Common myeloid progenitor, CD34-positive (primary cell): Measurements from ENCODE around the gene ATAD3C.
A peak's percentile ranks its signal among the peaks of the same experiment; 100 is the strongest.

Experiments
- CTCF ChIA-PET: fragments of 350-600 bp; sonication (Branson Sonifier 250); formaldehyde crosslinking; loops from one replicate; lab custom pipeline; 2021; ENCODE audit warnings: antibody characterized with exemption; lab: Charles Lee
- POLR2A ChIA-PET: fragments of 350-600 bp; sonication (Branson Sonifier 250); formaldehyde crosslinking; loops from one replicate; lab custom pipeline; 2021; ENCODE audit warnings: antibody characterized with exemption; lab: Charles Lee
- DNase-seq, 3 donors: peaks; one replicate each; pipeline versions ENCODE4 v3.0.0 to v3.0.0-alpha.2; 2013
- H3K27ac ChIP-seq, 2 experiments: 1 replicate in 1 of 2; 2 replicates in 1 of 2; pipeline ENCODE4 v1.7.0; 2013; ENCODE audit warnings: inconsistent platforms in 2 of 2, low read length in 2 of 2, mild to moderate bottlenecking in 2 of 2, low read depth in 1 of 2, moderate library complexity in 1 of 2; ENCODE audit not compliant: severe bottlenecking in 2 of 2, insufficient read depth in 1 of 2, poor library complexity in 1 of 2
- H3K27me3 ChIP-seq, 5 experiments: replicated peaks in 2 of 5; 1 replicate in 3 of 5; 2 replicates in 2 of 5; pipeline versions ENCODE4 v1.6.1 to v1.7.0; 2013; ENCODE audit warnings: low read length in 4 of 5, mild to moderate bottlenecking in 2 of 5, moderate library complexity in 2 of 5, inconsistent platforms in 1 of 5; ENCODE audit not compliant: insufficient read depth in 5 of 5, control insufficient read depth in 4 of 5
- H3K36me3 ChIP-seq, 4 experiments: 1 replicate in 2 of 4; 2 replicates in 2 of 4; pipeline versions ENCODE4 v1.6.1 to v1.7.0; 2013; ENCODE audit warnings: low read length in 3 of 4, control low read depth in 1 of 4, mild to moderate bottlenecking in 1 of 4; ENCODE audit not compliant: control insufficient read depth in 4 of 4, insufficient read depth in 4 of 4
- H3K4me1 ChIP-seq, 4 experiments: 1 replicate in 3 of 4; 2 replicates in 1 of 4; pipeline versions ENCODE4 v1.6.1 to v1.7.1; 2013; ENCODE audit warnings: low read length in 3 of 4, mild to moderate bottlenecking in 3 of 4, control low read depth in 1 of 4, inconsistent platforms in 1 of 4, moderate library complexity in 1 of 4; ENCODE audit not compliant: control insufficient read depth in 4 of 4, insufficient read depth in 4 of 4; ENCODE audit errors: control extremely low read depth in 1 of 4
- H3K4me3 ChIP-seq, 7 experiments: 1 replicate in 4 of 7; 2 replicates in 3 of 7; pipeline versions ENCODE4 v1.5.1 to v1.7.0; 2013; ENCODE audit warnings: mild to moderate bottlenecking in 7 of 7, low read length in 6 of 7, moderate library complexity in 6 of 7, inconsistent platforms in 2 of 7, low read depth in 2 of 7, control low read depth in 1 of 7; ENCODE audit not compliant: insufficient read depth in 4 of 7, control insufficient read depth in 1 of 7; ENCODE audit errors: extremely low read depth in 1 of 7
- H3K9me3 ChIP-seq, 5 experiments: 1 replicate in 4 of 5; 2 replicates in 1 of 5; pipeline versions ENCODE4 v1.6.1 to v1.7.1; 2013; ENCODE audit warnings: low read length in 4 of 5, mild to moderate bottlenecking in 2 of 5, inconsistent platforms in 1 of 5, low read depth in 1 of 5, moderate library complexity in 1 of 5; ENCODE audit not compliant: control insufficient read depth in 4 of 5, insufficient read depth in 2 of 5; ENCODE audit errors: control extremely low read depth in 1 of 5
- WGBS: methylation state at CpG from one replicate; pipeline ENCODE4 v1.1.5; 2013; ENCODE audit not compliant: insufficient coverage; 5-methylcytosine and 5-hydroxymethylcytosine counted together

ATAD3C gene

DNA sequence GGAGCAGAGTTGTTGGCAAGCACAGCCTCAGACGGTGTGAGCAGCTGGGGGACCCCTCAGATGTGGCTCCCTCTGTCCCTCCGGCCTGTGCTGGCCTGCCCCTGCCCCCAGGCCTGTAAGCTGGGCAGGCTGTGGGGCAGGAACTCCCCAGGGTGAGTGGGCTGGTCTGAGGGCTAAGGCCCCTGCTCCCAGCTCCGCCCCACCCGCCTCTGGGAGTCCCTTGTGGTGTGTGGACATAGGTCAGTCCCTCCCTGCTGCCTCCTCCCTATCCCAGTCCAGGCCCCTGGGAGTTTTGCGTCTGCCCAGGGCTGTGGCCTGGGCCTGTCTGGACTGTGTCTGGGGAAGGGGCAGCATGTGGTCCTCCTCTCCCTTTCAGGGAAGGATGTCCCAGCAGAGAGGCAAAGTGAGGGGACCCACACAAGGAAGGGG lies 17.6 kb upstream of the ATAD3C start:
- DNase-seq = no peak
- H3K27me3 ChIP-seq = peaks cover 0 to 2% (median 0%) of the 10 kb centered on the region in 5 experiments
- H3K4me3 ChIP-seq = peak overlapping the region in 1 of 7 experiments; percentile 19
- H3K36me3 ChIP-seq = no peaks in the 10 kb centered on the region
- H3K4me1 ChIP-seq = peaks cover 0 to 72% (median 50%) of the 10 kb centered on the region in 4 experiments
- WGBS = 73% methylated on average over 3 of the region's 5 CpGs
- H3K27ac ChIP-seq = no peak overlapping the region
- ChIA-PET POLR2A (no interaction called here), CTCF (interaction anchor here (0.9 to 2.0 kb wide), 2 partner anchors 9 to 32 kb away, joined by 3 to 9 read pairs; no protein-coding TSS in a partner anchor)
- no peaks in the 10 kb centered on the region for H3K9me3 ChIP-seq

DNA sequence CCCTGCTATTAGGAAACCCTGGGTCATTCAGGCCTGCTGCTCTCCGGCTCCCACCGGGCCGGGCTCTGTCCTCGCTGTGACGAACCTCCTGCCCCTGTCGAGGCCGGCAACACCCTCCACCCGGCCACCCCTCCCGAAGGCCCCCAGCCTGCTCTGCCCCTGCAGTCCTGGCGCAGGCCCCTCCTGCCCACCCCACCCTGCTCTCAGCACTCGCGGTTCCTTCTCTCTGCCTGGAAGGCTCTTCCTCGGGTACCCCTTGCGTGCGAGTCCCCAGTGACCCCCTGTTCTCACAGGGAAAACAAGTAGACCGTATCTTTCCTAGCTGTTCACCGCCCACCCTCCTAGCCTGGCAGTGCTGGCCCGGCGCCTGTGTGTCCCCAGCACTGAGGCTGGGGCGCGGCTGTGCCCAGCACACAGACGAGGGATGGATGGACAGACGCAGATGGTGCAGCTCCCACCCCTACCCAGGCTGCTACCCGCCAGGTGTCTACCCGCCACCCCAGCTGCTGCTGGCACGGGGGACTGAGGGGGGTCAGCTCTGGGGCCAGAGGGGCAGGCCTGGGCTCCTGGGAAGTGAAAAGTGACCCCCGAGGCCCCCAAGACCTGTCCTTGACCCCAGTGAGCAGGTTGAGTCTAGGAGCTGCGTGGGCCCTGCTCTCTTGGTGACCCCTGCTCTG lies 17.1 kb upstream of the ATAD3C start:
- Histone ChIP-seq H3K4me3 (peak overlapping the region in 1 of 7 experiments; percentile 19), H3K27ac (no peak overlapping the region), H3K27me3 (peaks cover 0 to 3% (median 0%) of the 10 kb centered on the region in 5 experiments), H3K36me3 (no peaks in the 10 kb centered on the region), H3K4me1 (peaks cover 0 to 74% (median 50%) of the 10 kb centered on the region in 4 experiments), H3K9me3 (no peaks in the 10 kb centered on the region)
- POLR2A ChIA-PET = interaction anchor here (0.6 to 0.7 kb wide), 2 partner anchors 11 to 17 kb away, joined by 3 to 4 read pairs; no protein-coding TSS in a partner anchor
- no peak for DNase-seq
- CTCF ChIA-PET = interaction anchor here (0.9 to 2.7 kb wide), 4 partner anchors 8 to 34 kb away, joined by 3 to 11 read pairs (median 8); partner anchors contain the start of gene CCNL2
- 76% methylated on average over 21 of the region's 28 CpGs for WGBS

- DNase-seq = peak in 1 of 3 donors; percentile 32
- H3K27me3 ChIP-seq = peaks cover 0 to 3% (median 0%) of the 10 kb centered on the region in 5 experiments
- peak overlapping the region in 1 of 2 experiments; percentile 61 for H3K27ac ChIP-seq
- H3K4me3 ChIP-seq = peak overlapping the region in 3 of 7 experiments; percentile 45 to 78 (median 53)
- peaks cover 0 to 78% (median 53%) of the 10 kb centered on the region in 4 experiments for H3K4me1 ChIP-seq
- WGBS = 41% methylated on average over 32 of the region's 34 CpGs
- ChIA-PET POLR2A (interaction anchor here (0.7 kb wide), 1 partner anchor 17 kb away, joined by 3 read pairs; no protein-coding TSS in a partner anchor), CTCF (interaction anchor here (1.0 to 2.7 kb wide), 7 partner anchors 7 to 60 kb away, joined by 3 to 11 read pairs (median 3); partner anchors contain the start of genes ANKRD65 and CCNL2)
- H3K36me3 ChIP-seq = no peaks in the 10 kb centered on the region
- H3K9me3 ChIP-seq = no peaks in the 10 kb centered on the region
These were observed 16.3 kb upstream of the ATAD3C start for GRCh38 chr1:1432951-1433803.

- ChIA-PET CTCF (interaction anchor here (1.0 to 2.7 kb wide), 8 partner anchors 8 to 69 kb away, joined by 3 to 11 read pairs (median 3); partner anchors contain the start of genes ANKRD65 and CCNL2), POLR2A (interaction anchor here (1.0 kb wide), 1 partner anchor 35 kb away, joined by 3 read pairs; the partner anchor contains the start of gene CCNL2)
- Histone ChIP-seq H3K4me1 (peaks cover 0 to 82% (median 57%) of the 10 kb centered on the region in 4 experiments), H3K9me3 (no peaks in the 10 kb centered on the region), H3K4me3 (peak overlapping the region in 4 of 7 experiments; percentile 38 to 78 (median 49)), H3K36me3 (no peaks in the 10 kb centered on the region), H3K27ac (peak overlapping the region in 1 of 2 experiments; percentile 61), H3K27me3 (peaks cover 0 to 3% (median 0%) of the 10 kb centered on the region in 5 experiments)
- DNase-seq = peak; percentile 64 to 79 (median 70)
- 4% methylated on average over 11 of the region's 12 CpGs for WGBS
These were observed 15.7 kb upstream of the ATAD3C start for GRCh38 chr1:1433804-1434130.

DNA sequence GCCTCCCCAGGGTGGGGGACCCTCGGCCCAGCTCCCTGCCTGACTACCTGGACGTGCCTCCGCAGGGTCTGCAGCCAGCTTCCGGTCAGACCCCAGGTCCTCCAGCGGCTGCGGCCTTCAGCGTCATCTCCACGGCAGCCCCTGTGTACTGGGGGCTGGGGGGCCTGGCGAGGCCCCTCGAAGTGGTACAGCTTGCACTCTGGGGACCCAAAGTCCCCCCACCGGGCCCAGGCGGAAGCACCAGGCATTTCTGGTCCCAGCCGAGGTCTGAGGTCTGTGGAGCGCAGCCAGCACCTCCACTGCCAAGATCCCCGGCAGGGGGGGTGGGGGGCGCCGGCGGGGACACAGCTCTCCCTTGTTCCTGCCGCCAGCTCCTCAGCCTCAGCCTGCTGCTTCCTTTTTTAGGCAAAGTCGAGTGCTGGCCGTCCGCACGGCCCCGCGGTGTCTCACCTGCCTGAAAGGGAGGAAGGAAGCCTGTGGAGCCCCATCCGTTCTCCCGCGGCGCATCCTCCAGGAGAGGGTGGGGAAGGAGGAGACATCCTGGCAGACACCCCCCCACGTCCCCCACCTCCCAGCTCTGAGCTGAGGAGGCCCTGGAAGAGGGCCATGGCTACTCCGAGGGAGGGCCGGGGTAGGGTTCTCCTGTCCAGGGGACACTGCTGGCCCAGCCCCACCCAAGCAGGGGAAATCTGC lies 15.2 kb upstream of the ATAD3C start:
- Histone ChIP-seq H3K36me3 (no peaks in the 10 kb centered on the region), H3K9me3 (no peaks in the 10 kb centered on the region), H3K4me3 (peak overlapping the region in 5 of 7 experiments; percentile 38 to 78 (median 62)), H3K27ac (peak overlapping the region in 1 of 2 experiments; percentile 61), H3K27me3 (peaks cover 0 to 3% (median 0%) of the 10 kb centered on the region in 5 experiments), H3K4me1 (peaks cover 0 to 82% (median 57%) of the 10 kb centered on the region in 4 experiments)
- ChIA-PET POLR2A (interaction anchor here (1.0 kb wide), 1 partner anchor 35 kb away, joined by 3 read pairs; the partner anchor contains the start of gene CCNL2), CTCF (interaction anchor here (0.8 to 2.7 kb wide), 10 partner anchors 8 to 68 kb away, joined by 3 to 11 read pairs (median 3); partner anchors contain the start of genes ANKRD65 and CCNL2)
- 0% methylated on average over 23 of the region's 32 CpGs for WGBS
- DNase-seq = peak; percentile 73 to 89 (median 89)

- ChIA-PET CTCF (interaction anchor here (0.8 to 2.7 kb wide), 7 partner anchors 9 to 68 kb away, joined by 3 to 11 read pairs (median 4); partner anchors contain the start of gene CCNL2), POLR2A (interaction anchor here (1.0 kb wide), 1 partner anchor 36 kb away, joined by 3 read pairs; the partner anchor contains the start of gene CCNL2)
- peak in 1 of 3 donors; percentile 33 for DNase-seq
- peaks cover 0 to 82% (median 57%) of the 10 kb centered on the region in 4 experiments for H3K4me1 ChIP-seq
- H3K27ac ChIP-seq = peak overlapping the region in 1 of 2 experiments; percentile 40
- no peaks in the 10 kb centered on the region for H3K9me3 ChIP-seq
- 59% methylated on average over 4 of the region's 4 CpGs for WGBS
- peak overlapping the region in 4 of 7 experiments; percentile 38 to 78 (median 64) for H3K4me3 ChIP-seq
- no peaks in the 10 kb centered on the region for H3K36me3 ChIP-seq
- peaks cover 0 to 3% (median 0%) of the 10 kb centered on the region in 5 experiments for H3K27me3 ChIP-seq
These were observed 14.7 kb upstream of the ATAD3C start for GRCh38 chr1:1434824-1435105.
